Fibroblast of skin of left biceps (primary cell): ENCODE measurements around the gene HDAC1.
"Not testable (repeated sequence)": the region's sequence is repeated elsewhere in the genome, so short reads cannot be mapped to it uniquely, and the experiment has no call there.

Experiments used
- DNase-seq, 2 experiments: peaks; one replicate each; pipeline ENCODE4 v3.0.0-alpha.2; 2013; ENCODE audit warnings: low read depth in 2 of 2

The HDAC1 gene

DNA sequence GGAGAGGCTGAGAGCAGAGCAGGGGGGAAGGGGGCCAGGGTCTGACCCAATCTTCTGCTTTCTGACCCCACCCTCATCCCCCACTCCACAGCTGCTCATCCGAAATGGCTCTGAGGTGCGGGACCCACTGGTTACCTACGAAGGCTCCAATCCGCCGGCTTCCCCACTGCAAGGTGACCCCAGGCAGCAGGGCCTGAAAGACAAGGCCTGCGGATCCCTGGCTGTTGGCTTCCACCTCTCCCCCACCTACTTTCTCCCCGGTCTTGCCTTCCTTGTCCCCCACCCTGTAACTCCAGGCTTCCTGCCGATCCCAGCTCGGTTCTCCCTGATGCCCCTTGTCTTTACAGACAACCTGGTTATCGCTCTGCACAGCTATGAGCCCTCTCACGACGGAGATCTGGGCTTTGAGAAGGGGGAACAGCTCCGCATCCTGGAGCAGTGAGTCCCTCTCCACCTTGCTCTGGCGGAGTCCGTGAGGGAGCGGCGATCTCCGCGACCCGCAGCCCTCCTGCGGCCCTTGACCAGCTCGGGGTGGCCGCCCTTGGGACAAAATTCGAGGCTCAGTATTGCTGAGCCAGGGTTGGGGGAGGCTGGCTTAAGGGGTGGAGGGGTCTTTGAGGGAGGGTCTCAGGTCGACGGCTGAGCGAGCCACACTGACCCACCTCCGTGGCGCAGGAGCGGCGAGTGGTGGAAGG is 17.1 kb upstream of the HDAC1 start:
- DNase-seq: no peak

DNA sequence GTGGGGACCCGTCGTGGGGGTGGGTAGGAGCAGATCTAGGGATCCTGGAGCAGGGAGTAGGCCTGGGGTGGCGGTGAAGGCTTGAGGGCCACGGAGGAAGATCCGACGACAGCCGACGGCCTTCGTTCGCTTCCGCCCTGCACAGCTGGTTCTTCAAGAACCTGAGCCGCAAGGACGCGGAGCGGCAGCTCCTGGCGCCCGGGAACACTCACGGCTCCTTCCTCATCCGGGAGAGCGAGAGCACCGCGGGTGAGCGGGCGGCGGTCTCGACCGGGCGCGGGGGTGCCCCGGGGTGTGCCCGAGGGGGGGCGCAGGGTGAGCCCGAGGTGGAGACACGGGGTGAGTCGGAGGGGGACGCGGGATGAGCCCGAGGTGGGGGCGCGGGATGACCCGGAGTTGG is 16.5 kb upstream of the HDAC1 start:
- DNase-seq: no peak

DNA sequence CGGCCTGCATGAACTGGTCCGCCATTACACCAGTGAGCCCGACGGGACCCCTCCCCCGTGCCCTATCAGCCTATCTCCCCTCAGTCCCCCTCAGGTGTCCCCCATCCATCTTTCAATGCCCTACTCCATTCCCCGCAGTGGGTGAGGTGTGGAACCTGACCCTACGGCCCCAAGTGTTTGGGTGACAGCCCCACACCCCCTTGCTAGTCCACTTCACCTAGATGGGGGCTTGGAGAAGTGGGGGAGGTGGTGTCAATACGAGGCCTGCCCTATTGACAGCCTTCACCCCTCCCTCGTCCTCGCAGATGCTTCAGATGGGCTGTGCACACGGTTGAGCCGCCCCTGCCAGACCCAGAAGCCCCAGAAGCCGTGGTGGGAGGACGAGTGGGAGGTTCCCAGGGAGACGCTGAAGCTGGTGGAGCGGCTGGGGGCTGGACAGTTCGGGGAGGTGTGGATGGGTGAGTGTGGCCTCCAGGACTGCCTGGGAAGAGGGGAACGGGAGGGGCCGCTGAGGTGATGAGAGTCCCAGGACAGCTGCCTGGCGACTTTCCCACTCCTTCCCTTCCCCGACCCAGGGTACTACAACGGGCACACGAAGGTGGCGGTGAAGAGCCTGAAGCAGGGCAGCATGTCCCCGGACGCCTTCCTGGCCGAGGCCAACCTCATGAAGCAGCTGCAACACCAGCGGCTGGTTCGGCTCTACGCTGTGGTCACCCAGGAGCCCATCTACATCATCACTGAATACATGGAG is 15.7 kb upstream of the HDAC1 start:
- no peak for DNase-seq

DNA sequence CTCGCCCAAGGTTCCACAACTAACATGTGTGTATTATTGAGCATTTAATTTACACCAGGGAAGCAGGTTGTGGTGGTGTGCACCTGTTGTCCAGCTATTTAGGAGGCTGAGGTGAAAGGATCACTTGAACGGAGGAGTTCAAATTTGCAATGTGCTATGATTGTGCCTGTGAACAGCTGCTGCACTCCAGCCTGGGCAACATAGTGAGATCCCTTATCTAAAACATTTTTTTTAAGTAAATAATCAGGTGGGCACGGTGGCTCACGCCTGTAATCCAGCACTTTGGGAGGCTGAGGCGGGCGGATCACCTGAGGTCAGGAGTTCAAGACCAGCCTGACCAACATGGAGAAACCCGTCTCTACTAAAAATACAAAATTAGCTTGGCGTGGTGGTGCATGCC is 7.1 kb upstream of the HDAC1 start:
- DNase-seq: not testable (repeated sequence)

DNA sequence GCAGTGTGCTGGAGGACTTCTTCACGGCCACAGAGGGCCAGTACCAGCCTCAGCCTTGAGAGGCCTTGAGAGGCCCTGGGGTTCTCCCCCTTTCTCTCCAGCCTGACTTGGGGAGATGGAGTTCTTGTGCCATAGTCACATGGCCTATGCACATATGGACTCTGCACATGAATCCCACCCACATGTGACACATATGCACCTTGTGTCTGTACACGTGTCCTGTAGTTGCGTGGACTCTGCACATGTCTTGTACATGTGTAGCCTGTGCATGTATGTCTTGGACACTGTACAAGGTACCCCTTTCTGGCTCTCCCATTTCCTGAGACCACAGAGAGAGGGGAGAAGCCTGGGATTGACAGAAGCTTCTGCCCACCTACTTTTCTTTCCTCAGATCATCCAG is 6.2 kb upstream of the HDAC1 start:
- no peak for DNase-seq

DNA sequence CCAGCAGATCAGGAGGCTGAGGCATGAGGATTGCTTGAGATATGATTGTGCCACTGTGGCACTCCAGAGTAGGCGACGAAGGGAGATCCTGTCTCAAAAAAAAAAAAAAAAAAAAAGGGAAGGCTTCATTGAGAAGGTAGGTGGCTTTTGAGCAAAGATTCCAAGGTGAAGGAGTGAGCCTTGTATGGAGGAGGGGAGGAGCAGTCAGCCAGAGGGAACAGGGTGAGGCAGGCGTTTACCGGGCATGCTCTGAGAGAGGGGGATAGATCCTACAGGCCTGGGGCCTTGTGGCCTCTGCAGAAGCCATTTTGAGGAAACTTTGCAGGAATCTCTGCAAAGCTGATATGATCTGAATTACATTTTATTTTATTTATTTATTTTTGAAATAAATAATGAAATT is 5.1 kb upstream of the HDAC1 start:
- no peak for DNase-seq

DNA sequence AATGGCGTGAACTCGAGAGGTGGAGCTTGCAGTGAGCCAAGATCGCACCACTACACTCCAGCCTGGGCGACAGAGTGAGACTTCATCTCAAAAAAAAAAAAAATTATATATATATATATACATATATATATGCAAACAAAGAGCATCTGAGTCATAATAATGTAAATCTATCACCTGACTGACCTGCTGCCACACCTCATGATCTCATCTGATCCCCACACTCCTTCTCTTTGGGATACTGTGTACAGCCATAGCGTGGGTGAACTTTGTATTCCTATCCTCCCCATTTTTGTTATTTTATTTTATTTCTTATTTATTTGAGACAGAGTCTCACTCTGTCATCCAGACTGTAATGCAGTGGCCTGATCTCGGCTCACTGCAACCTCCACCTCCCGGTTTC is 2.6 kb upstream of the HDAC1 start:
- DNase-seq: no peak

DNA sequence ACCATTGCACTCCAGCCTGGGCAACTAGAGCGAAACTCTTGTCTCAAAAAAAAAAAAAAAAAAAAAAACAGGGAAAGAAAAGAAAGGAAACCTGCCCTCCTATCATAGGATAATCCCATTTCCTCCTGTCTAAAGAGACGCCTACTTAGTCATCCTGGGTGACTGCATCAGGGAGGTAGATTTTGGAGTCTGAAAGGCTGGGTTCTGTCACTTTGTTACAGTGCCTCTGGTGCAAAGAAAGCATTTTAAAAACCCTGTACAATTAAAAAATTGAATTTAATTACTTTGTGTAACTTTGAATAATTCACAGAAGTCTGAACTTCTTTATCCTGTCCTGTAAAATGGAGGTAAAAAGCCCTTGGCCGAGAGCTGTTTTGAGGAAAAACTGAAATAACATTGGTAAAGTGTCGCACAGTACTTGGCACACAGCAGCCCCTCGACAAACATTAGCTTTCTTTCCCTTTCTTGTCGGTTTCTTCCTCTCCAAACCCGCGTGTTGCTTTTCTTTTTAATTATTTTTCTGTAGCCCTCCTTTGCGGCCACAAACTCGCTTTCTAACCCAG is 657 bp upstream of the HDAC1 start:
- DNase-seq: no peak

DNA sequence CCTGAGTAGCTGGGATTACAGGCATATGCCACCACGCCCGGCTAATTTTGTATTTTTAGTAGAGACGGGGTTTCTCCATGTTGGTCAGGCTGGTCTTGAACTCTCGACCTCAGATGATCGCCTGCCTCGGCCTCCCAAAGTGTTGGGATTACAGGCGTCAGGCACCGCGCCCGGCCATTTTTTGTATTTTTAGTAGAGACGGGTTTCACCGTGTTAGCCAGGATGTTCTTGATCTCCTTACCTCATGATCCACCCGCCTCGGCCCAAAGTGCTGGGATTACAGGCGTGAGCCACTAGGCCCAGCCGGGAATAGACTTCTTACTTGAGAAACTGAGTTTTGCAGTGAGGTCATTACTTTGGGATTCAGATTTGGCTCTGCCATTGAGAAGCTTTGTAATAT is 6.3 kb downstream of the HDAC1 start:
- DNase-seq: not testable (repeated sequence)

DNA sequence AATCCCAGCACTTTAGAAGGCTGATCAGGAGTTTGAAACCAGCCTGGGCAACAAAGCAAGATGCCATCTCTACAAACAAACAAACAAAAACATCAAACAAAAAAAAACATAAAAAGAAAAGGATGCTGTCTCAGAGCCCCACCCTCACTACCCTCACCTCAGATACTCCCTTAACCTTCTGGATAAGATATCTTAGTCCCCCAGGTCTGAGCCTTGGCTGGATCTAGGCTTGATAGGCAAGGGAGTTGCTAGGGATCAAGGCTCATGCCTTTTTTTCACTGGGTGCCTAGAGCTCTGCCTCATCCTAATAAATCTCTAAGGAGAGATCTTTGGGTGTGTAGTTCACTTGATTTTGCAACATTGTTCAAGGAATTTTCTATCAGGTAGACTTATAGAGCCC is 7.4 kb downstream of the HDAC1 start:
- no peak for DNase-seq

DNA sequence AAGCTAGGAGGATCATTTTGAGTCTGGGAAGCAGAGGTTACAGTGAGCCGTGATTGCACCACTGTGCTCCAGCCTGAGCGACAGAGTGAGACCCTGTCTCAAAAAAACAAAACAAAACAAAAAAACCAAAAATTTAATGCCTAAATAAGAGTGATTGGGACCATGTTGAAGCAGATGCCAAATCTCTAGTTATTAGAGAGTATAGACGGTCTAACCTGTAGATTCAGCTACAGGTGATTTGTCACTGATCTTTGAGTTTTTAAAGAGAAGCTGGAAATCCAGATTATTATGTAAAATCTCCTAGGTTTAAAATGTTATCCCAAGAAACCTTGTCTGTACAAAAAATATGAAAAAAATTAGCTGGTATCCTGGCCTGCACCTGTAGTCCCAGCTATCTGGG is 11.5 kb downstream of the HDAC1 start:
- no peak for DNase-seq

DNA sequence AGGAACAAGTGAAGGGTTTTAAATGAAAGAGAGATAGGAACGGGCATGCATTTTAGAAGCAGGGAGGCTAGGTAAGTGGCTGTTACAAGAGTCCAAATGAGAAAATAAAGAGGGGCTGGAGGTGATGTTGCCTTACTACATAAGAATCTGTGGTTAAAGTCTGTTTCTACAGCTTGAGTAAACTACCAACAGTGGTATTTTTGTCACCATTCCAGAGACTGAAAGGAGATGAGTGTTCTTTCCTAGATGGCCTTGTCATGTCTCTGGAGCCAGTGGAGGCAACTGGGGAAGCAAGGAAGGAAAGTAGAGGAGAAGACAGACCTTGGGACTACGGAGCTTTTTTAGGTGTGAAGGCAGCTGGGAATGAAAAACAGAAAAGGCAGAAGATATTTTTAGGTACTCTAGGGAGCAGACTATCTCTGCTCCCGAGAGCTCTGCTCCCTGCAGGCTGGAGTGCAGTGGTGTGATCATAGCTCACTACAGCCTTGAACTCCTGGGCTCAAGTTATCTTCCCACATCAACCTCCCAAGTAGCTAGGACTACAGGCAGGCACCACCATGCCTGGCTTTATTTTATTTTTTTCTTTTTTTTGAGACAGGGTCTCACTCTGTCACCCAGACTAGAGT is 12.2 kb downstream of the HDAC1 start:
- no peak for DNase-seq

DNA sequence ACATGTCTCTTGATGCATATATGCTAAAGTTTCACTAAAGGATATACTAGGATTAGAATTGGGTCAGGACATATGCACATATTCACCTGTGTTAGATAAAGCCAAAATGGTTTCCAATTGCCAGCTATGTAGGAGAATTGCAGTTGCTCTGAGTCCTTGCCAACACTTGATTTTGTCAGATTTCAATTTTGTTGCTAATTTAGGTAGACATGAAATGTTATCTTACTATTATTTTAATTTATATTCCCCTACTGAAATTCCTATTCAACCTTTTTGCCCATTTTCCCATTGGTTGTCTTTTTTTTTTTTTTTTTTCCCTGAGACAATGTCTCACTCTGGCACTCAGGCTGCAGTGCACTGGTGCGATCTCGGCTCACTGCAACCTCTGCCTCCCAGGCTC is 13.4 kb downstream of the HDAC1 start:
- DNase-seq: no peak

DNA sequence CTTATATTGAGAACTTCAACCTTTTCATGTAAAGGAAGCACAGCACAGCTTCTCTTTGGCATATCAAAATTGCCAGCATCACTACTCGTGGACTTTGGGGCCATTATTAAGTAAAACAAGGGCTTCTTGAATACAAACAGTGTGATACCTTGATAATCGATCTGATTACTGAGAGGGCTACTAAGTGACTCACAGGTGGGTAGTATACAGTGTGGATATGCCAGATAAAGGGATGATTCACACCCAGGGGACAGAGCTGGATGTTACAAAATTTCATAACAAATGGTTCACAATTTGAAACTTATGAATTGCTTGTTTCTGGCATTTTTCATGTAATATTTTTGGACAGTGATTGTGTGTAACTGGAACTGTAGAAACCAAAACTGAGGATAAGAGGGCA is 15.4 kb downstream of the HDAC1 start:
- no peak for DNase-seq

DNA sequence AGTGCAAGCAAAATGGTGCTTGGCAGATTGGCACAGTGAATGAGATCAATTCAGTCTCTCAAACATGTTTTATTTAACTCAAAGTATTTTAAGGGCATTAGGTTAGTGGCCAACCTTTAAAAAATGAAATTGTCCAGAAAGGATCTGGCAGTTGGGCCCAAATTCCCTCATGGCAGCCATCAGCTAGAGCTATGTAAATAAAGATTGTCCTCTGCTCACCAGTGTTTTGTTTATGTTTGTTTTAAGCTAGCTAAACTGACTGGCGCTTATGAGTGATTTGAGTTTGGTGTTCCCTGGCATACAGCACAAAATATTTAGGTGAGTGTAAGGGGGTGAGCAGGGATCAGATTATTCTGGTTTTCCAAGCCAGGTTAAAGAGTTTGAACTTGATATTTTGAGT is 18.1 kb downstream of the HDAC1 start:
- DNase-seq: no peak

DNA sequence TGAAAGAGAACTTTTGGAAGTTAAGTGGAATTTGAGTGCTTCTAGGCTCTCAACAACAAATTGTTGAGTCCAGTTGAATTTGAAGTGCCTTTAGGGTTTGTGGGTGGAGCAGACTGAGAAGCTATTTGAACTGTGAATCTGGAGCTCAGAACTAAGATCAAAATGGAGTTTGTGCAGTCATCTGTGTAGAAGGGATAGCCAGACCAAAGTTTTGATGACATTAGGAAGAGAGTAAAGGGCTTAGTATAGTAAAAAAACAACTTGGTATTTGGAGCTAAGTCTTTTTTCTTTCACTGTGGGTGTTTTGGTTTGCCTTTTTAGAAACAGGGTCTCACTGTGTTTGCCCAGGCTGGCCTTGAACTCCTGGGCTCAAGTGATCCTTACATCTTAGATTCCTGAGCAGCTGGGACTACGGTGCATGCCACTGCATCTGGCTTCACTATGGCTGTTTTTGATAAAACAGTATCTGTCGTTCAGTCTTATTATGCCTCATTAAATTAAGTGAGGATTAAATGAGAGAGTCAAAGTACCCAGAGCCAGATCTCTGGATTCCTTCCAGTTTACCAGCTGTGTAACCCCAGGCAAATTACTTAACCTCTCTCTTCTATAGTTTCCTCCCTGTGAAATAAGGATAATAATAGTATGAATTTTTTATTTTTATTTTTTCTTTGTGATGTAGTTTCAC is 20.0 kb downstream of the HDAC1 start:
- DNase-seq: no peak

DNA sequence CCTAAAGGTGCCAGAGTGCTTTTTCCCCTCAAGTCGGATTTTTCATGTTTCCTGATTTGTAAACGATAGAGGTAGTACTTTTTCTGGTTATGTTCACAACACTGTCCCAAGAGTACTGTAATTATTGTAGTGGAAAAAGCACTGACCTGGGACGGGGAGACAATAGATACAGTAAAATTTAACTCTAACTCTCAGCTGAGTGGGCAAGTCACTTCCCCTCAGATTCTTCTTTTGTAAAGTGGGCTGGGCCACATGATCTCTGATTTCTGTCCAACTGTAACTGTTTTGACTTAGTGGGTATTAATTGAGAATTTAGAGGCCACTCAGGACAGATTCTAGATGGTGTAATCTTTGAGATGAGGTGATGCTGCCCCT is 25.0 kb downstream of the HDAC1 start:
- no peak for DNase-seq

DNA sequence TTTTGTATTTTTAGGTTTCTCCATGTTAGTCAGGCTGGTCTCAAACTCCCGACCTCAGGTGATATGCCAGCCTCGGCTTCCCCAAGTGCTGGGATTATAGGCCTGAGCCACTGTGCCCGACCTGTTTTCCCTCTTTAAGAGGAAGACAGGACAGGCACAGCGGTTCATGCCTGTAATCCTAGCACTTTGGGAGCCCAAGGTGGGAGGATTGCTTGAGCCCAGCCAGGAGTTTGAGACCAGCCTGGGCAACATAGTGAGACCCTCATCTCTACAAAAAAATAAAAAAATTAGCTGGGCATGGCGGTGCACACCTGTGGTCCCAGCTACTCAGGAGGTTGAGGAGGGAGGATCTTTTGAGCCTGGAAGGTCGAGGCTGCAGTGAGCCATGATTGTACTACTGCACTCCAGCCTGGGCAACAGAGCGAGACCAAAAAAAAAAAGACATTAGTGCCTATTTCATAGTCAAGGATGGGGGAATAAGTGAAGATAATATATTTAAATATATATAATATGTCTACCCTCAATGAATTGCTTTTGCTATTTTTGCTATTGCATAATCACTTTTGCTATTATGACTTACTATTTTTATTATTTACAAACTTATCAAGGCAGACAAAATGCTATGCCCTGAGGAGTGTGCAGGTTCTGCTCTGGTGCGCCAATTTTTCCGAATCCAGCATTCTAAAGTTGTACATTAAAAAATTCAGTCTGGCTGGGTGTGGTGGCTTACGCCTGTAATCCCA is 26.4 kb downstream of the HDAC1 start:
- no peak for DNase-seq

DNA sequence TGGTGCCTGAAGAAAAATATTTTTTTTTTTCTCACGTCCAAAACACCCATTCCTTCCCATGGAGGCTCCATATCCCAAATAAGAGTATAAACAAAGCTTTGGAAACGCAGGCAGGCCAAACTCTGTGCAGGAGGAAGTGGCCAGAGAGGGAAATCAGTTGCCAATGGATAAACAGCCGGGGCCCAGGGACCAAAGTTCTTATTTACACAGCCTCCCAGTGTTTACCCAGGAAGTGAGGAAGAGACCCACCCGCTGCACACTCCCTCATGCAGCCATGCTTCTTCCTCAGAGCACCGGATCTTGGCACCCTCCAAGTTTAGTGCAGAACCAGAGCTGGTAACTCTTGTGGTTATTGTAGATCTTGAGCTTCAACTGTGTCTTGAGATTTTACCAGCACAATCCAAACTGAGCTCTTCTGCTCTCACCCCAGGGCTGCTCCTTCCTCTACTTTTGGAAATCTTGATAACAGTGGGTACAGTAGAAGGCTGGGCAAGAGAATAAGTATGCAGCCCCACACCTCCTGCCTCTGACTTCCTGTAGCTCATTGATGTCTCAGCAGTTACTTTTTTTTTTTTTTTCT is 29.9 kb downstream of the HDAC1 start:
- no peak for DNase-seq

DNA sequence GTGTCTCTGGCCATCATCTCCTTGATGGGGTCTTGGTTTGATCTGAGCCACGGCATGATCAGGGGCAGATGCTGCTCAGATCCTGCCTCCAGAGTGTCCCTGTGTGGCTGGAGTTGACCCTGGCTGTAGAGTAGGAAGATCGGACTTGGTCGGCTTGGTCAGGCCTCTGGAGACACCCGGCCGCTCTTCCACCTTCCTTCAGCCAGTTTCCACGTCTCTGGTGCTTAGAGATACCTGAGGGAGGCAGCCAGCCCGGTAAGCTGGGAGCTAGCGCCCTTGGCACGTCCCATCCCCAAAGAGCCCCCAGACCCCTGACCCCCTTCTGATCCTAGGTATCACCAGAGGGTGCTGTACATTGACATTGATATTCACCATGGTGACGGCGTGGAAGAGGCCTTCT is 35.3 kb downstream of the HDAC1 start:
- no peak for DNase-seq

DNA sequence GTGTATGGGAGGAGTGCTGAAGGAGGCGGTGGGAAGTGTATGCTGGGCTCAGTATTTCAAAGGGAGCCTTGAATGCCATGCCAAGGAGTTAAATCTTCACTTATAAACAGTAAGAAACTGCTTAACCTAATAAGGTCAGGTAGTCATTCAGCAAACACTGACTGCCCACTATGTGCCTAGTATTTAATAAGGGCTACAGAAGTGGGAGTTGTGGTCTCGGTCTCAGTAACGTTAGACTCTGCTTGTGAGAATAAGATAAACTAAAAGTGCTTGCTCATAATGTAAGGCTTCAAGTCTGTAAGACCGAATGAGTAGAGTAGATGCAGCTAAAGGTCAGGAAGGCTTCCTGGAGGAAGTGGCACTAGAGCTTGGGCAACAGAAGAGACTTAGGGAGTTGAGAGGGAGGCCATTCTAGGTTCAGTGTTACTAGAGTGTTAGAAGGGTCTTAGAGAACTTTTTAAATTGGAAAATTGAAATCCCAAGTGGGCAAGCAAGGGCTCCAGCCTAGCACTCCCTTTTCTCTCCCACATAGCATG is 38.1 kb downstream of the HDAC1 start:
- no peak for DNase-seq
